ENCODE measurements around the gene GMNC. TPM values are rescaled to one million over a fixed set of nuclear protein-coding genes. Genes with fewer than 3 reads are reported as not detected.

Gene GMNC
- total and polyA plus RNA-seq, 2 experiments from 2014 or later: not detected

GRCh38 chr3:190860521-190860920 is 2.0 kb downstream of the GMNC start:
- Histone ChIP-seq H2AFZ (no peak overlapping the region), H3F3A (ENCODE audit: insufficient read depth) (no peaks in the 10 kb centered on the region)

GRCh38 chr3:190855151-190855550 is 7.3 kb downstream of the GMNC start:
- Histone ChIP-seq H3K9me2 (ENCODE audit: insufficient read depth) (no peaks in the 10 kb centered on the region), H2AFZ (no peak overlapping the region), H3K4me2 (ENCODE audit: unreplicated experiment) (no peak overlapping the region), H4K20me1 (ENCODE audit: insufficient read depth) (no peaks in the 10 kb centered on the region), H3K9ac (no peak overlapping the region), H3F3A (ENCODE audit: insufficient read depth) (no peaks in the 10 kb centered on the region), H3K4me1 (ENCODE audit: insufficient read depth) (no peaks in the 10 kb centered on the region), H3K9me3 (ENCODE audit: low read depth) (no peaks in the 10 kb centered on the region), H3K36me3 (ENCODE audit: low read depth) (no peaks in the 10 kb centered on the region), H3K4me3 (no peak overlapping the region), H3K79me2 (ENCODE audit: insufficient read depth) (no peaks in the 10 kb centered on the region), H3K27ac (no peak overlapping the region), H3K27me3 (replicated peaks; ENCODE audit: insufficient read depth) (no peaks in the 10 kb centered on the region)
- DNase-seq: no peak
- in situ Hi-C loops (cut with MboI): no loop called here
- 35 to 45% methylated on average over 3 of the region's 3 CpGs for whole genome bisulfite sequencing, 2 experiments (ENCODE audit: low coverage in 1 of 2, low lambda C conversion rate in 2 of 2, missing lambda C conversion rate in 2 of 2)
- TF ChIP-seq EZH2phosphoT487 (IDR thresholded peaks at IDR 0.05; ENCODE audit: insufficient read depth, low read depth): no peak
- no peak for TF ChIP-seq EZH2 (IDR thresholded peaks at IDR 0.05; ENCODE audit: insufficient read depth, poor library complexity, severe bottlenecking)

More at GRCh38 chr3:190860521-190860920, 2.0 kb downstream of the GMNC start:
- Histone ChIP-seq H3K4me2 (ENCODE audit: unreplicated experiment) (no peak overlapping the region), H4K20me1 (ENCODE audit: insufficient read depth) (no peaks in the 10 kb centered on the region), H3K27ac (no peak overlapping the region), H3K4me3 (no peak overlapping the region), H3K79me2 (ENCODE audit: insufficient read depth) (no peaks in the 10 kb centered on the region), H3K9me2 (ENCODE audit: insufficient read depth) (no peaks in the 10 kb centered on the region), H3K27me3 (replicated peaks; ENCODE audit: insufficient read depth) (no peaks in the 10 kb centered on the region), H3K9me3 (ENCODE audit: low read depth) (no peaks in the 10 kb centered on the region), H3K36me3 (ENCODE audit: low read depth) (no peaks in the 10 kb centered on the region), H3K9ac (no peak overlapping the region), H3K4me1 (ENCODE audit: insufficient read depth) (no peaks in the 10 kb centered on the region)
- in situ Hi-C loops (cut with MboI): no loop called here
- WGBS, 2 experiments (ENCODE audit: low coverage in 1 of 2, low lambda C conversion rate in 2 of 2, missing lambda C conversion rate in 2 of 2): 66 to 68% methylated on average over 7 of the region's 7 CpGs
- no peak for DNase-seq
- no peak for TF ChIP-seq EZH2 (IDR thresholded peaks at IDR 0.05; ENCODE audit: insufficient read depth, poor library complexity, severe bottlenecking)
- TF ChIP-seq EZH2phosphoT487 (IDR thresholded peaks at IDR 0.05; ENCODE audit: insufficient read depth, low read depth): no peak

GRCh38 chr3:190854062-190854461 is 8.4 kb downstream of the GMNC start:
- Histone ChIP-seq H3F3A (ENCODE audit: insufficient read depth) (no peaks in the 10 kb centered on the region), H2AFZ (no peak overlapping the region), H4K20me1 (ENCODE audit: insufficient read depth) (no peaks in the 10 kb centered on the region), H3K4me3 (no peak overlapping the region), H3K9me3 (ENCODE audit: low read depth) (no peaks in the 10 kb centered on the region), H3K9me2 (ENCODE audit: insufficient read depth) (no peaks in the 10 kb centered on the region), H3K9ac (no peak overlapping the region), H3K36me3 (ENCODE audit: low read depth) (no peaks in the 10 kb centered on the region), H3K4me2 (ENCODE audit: unreplicated experiment) (no peak overlapping the region), H3K27ac (no peak overlapping the region), H3K79me2 (ENCODE audit: insufficient read depth) (no peaks in the 10 kb centered on the region), H3K27me3 (replicated peaks; ENCODE audit: insufficient read depth) (no peaks in the 10 kb centered on the region), H3K4me1 (ENCODE audit: insufficient read depth) (no peaks in the 10 kb centered on the region)
- 74 to 75% methylated on average over 4 of the region's 4 CpGs for WGBS, 2 experiments (ENCODE audit: low coverage in 1 of 2, low lambda C conversion rate in 2 of 2, missing lambda C conversion rate in 2 of 2)
- in situ Hi-C loops (cut with MboI): no loop called here
- TF ChIP-seq EZH2 (IDR thresholded peaks at IDR 0.05; ENCODE audit: insufficient read depth, poor library complexity, severe bottlenecking) (no peak), EZH2phosphoT487 (IDR thresholded peaks at IDR 0.05; ENCODE audit: insufficient read depth, low read depth) (no peak)
- no peak for DNase-seq

DNA sequence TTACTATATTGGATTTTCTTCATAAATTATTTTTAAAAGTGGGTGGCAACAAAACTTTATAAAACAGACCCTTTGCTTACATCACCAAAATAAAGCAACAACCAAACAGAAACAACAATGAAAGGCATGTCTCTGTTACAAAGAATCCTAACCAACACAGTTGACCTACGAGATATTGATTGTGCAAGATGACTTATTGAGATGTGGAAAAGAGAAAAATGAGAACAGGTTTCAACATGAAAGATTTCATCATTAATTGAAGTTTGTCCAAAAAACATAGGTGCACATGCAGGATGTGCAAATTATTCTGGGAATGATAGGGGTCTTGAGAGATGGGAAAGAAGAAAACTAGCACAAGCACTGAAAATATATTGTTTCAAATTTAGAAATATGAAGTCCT is 9.0 kb downstream of the GMNC start:
- Histone ChIP-seq H3K27ac (no peak overlapping the region), H3F3A (ENCODE audit: insufficient read depth) (no peaks in the 10 kb centered on the region), H3K36me3 (ENCODE audit: low read depth) (no peaks in the 10 kb centered on the region), H3K9ac (no peak overlapping the region), H3K9me2 (ENCODE audit: insufficient read depth) (no peaks in the 10 kb centered on the region), H2AFZ (no peak overlapping the region), H3K9me3 (ENCODE audit: low read depth) (no peaks in the 10 kb centered on the region), H3K27me3 (replicated peaks; ENCODE audit: insufficient read depth) (no peaks in the 10 kb centered on the region), H3K4me2 (ENCODE audit: unreplicated experiment) (no peak overlapping the region), H3K4me3 (no peak overlapping the region), H4K20me1 (ENCODE audit: insufficient read depth) (no peaks in the 10 kb centered on the region), H3K4me1 (ENCODE audit: insufficient read depth) (no peaks in the 10 kb centered on the region), H3K79me2 (ENCODE audit: insufficient read depth) (no peaks in the 10 kb centered on the region)
- WGBS, 2 experiments (ENCODE audit: low coverage in 1 of 2, low lambda C conversion rate in 2 of 2, missing lambda C conversion rate in 2 of 2): 29 to 42% methylated on average over 1 of the region's 1 CpG
- TF ChIP-seq EZH2phosphoT487 (IDR thresholded peaks at IDR 0.05; ENCODE audit: insufficient read depth, low read depth): no peak
- TF ChIP-seq EZH2 (IDR thresholded peaks at IDR 0.05; ENCODE audit: insufficient read depth, poor library complexity, severe bottlenecking): no peak
- in situ Hi-C loops (cut with MboI): no loop called here
- DNase-seq: no peak

GRCh38 chr3:190849607-190850006 is 12.9 kb downstream of the GMNC start:
- Histone ChIP-seq H3K9me3 (ENCODE audit: low read depth) (no peaks in the 10 kb centered on the region), H3K4me3 (no peak overlapping the region), H3K27me3 (replicated peaks; ENCODE audit: insufficient read depth) (no peaks in the 10 kb centered on the region), H2AFZ (no peak overlapping the region), H4K20me1 (ENCODE audit: insufficient read depth) (no peaks in the 10 kb centered on the region), H3K27ac (no peak overlapping the region), H3K9me2 (ENCODE audit: insufficient read depth) (no peaks in the 10 kb centered on the region), H3K9ac (no peak overlapping the region), H3F3A (ENCODE audit: insufficient read depth) (no peaks in the 10 kb centered on the region), H3K36me3 (ENCODE audit: low read depth) (no peaks in the 10 kb centered on the region), H3K4me2 (ENCODE audit: unreplicated experiment) (no peak overlapping the region), H3K4me1 (ENCODE audit: insufficient read depth) (no peaks in the 10 kb centered on the region), H3K79me2 (ENCODE audit: insufficient read depth) (no peaks in the 10 kb centered on the region)
- no peak for TF ChIP-seq EZH2phosphoT487 (IDR thresholded peaks at IDR 0.05; ENCODE audit: insufficient read depth, low read depth)
- TF ChIP-seq EZH2 (IDR thresholded peaks at IDR 0.05; ENCODE audit: insufficient read depth, poor library complexity, severe bottlenecking): no peak
- in situ Hi-C loops (cut with MboI): no loop called here
- 34 to 37% methylated on average over 1 of the region's 1 CpG for WGBS, 2 experiments (ENCODE audit: low coverage in 1 of 2, low lambda C conversion rate in 2 of 2, missing lambda C conversion rate in 2 of 2)
- no peak for DNase-seq

Data from GM23248 (cell line).